Measurements from ENCODE around the gene CPTP.

GRCh38 chr1:1308756-1309250, 15.8 kb upstream of the CPTP start:
- peak in 1 of 2 experiments; percentile 44; a peak in 1 of 4 replicates for TF ChIP-seq REST (IDR thresholded peaks at IDR 0.05; ENCODE audit: insufficient read depth in 1 of 2, low read depth in 2 of 2, low read length in 1 of 2)
- TF ChIP-seq, protein P1, sequence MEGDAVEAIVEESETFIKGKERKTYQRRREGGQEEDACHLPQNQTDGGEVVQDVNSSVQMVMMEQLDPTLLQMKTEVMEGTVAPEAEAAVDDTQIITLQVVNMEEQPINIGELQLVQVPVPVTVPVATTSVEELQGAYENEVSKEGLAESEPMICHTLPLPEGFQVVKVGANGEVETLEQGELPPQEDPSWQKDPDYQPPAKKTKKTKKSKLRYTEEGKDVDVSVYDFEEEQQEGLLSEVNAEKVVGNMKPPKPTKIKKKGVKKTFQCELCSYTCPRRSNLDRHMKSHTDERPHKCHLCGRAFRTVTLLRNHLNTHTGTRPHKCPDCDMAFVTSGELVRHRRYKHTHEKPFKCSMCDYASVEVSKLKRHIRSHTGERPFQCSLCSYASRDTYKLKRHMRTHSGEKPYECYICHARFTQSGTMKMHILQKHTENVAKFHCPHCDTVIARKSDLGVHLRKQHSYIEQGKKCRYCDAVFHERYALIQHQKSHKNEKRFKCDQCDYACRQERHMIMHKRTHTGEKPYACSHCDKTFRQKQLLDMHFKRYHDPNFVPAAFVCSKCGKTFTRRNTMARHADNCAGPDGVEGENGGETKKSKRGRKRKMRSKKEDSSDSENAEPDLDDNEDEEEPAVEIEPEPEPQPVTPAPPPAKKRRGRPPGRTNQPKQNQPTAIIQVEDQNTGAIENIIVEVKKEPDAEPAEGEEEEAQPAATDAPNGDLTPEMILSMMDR (IDR thresholded peaks at IDR 0.05), result no peak
- TF ChIP-seq SIN3A (IDR thresholded peaks at IDR 0.05; ENCODE audit: borderline replicate concordance, insufficient read depth, low read depth, low read length), result no peak
